GM19328 (cell line): Measurements from ENCODE around the gene PCYOX1L.

Experiments
- ATAC-seq: cut with Tn5 transposase; IDR thresholded peaks from one replicate; pipeline ENCODE4 v1.9.1; 2021; ENCODE audit warnings: mild to moderate bottlenecking, moderate library complexity; ENCODE audit not compliant: unreplicated experiment

PCYOX1L gene

DNA sequence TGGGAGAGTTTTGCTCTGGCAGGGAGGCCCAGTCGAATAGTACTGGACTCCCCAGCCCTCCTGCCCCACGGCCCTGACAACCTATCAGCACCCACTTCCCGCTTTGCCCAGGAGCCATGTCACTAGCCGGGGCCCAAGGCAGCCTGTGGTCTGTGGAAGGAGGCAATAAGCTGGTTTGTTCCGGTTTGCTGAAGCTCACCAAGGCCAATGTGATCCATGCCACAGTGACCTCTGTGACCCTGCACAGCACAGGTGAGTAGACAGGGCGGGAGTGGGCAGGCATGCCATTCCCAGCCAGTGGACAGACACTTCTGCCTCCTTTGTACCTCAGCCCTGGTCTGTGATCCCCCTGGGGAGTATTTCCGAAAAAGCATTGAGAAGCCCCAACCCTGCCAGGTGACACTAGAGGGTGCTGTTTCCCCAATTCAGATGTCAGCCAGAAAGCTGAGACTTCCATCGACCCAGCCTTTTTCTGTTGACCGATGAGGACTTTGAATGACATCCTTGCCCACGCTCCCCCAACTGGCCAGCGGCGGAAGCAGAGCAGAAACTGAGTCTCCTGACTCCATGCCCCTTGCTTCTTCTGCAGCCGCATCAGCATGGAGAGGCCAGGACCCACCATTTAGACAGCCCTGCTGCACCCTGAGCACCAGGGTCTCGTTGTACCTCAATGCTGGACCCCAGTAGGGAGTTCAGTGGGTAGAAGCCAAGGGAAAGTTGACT, 9.6 kb downstream of the PCYOX1L start:
- ATAC-seq: no peak

DNA sequence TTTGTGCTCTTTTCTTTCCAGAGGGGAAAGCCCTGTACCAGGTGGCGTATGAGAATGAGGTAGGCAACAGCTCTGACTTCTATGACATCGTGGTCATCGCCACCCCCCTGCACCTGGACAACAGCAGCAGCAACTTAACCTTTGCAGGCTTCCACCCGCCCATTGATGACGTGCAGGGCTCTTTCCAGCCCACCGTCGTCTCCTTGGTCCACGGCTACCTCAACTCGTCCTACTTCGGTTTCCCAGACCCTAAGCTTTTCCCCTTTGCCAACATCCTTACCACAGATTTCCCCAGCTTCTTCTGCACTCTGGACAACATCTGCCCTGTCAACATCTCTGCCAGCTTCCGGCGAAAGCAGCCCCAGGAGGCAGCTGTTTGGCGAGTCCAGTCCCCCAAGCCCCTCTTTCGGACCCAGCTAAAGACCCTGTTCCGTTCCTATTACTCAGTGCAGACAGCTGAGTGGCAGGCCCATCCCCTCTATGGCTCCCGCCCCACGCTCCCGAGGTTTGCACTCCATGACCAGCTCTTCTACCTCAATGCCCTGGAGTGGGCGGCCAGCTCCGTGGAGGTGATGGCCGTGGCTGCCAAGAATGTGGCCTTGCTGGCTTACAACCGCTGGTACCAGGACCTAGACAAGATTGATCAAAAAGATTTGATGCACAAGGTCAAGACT, 10.3 kb downstream of the PCYOX1L start:
- ATAC-seq: no peak

DNA sequence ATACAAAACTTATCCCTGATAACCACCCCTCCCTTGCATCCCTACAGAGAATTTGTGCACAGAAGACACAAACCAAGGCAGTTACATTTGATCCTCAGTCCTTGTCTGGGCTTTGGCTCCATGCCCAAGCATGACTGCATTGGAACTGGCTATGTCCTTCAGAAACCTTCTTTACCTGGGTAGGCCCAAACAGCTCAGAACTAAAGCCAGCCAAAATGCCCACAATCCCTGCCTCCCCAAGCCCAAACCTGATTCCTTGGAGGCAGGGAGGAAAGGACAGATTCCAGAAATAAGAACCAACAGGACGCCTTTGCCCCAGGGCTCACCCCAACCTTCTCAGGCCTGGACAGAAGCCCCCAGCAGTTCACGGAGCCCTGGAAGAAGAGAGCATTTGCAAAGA, 13.0 kb downstream of the PCYOX1L start:
- no peak for ATAC-seq

DNA sequence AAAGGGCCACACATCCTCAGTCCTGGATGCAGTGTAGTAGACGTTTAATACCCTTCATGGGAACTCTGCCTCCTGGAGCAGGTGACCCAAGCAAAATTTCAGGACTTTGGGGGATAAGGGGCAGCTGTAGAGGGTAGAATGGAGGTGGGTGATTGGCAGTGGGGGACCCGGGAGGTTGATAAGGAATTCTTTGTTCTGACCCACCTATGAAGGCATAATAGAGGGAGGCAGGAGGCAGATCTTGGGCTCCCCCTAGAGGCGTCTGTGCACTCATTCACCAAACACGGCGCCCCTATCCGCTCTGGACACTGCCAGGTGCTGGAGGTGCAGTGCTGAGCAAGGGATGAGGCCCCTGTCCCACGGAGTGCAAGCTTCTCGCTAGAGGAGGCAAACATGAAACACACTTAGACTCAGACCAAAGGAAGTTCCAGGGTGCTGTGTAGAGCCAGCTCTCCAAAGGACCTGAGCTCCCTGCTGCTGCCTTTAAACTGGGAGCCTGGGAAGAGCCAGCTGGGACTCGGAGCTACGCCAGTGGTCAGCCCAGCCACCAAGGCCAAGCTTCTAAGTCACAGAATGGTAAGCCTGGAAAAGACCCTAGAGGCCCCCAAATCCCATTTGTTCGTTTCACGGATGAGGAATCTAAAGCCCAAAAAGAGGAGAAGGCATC, 13.6 kb downstream of the PCYOX1L start:
- ATAC-seq: peak; percentile 78

DNA sequence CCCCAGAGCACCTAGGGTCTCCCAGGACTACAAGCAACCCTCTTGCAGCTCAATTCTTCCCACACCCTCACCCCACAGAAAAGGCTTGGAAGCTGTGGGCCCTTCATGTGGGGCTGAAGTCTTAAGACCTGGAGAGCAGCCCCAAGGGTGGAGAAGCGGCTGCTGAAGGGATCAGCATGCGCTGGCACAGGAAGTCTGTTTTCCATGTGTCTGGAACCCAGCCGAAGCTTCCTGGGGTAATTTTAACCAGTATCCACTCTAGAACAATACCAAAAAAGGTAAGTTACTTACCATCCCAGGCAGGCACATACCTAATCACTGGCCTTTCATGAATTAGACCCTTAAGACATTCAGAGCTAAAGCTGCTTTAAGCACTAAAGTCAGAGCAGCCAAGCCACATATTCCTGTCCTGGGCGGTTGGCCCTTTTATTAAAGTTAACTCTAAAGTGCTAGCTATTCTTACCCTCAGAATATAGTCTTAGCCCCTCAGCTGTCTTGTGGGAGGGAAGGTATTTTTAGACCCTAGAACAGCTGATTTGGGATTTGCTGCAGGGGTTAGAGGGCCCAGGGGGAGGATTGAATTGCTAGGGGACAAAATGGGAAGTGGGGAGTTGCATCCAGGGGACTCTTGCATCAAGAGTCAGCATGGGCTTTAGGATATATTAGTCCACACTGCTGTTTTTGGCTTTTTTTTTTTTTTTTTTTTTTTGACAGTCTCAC, 14.4 kb downstream of the PCYOX1L start:
- ATAC-seq: no peak

DNA sequence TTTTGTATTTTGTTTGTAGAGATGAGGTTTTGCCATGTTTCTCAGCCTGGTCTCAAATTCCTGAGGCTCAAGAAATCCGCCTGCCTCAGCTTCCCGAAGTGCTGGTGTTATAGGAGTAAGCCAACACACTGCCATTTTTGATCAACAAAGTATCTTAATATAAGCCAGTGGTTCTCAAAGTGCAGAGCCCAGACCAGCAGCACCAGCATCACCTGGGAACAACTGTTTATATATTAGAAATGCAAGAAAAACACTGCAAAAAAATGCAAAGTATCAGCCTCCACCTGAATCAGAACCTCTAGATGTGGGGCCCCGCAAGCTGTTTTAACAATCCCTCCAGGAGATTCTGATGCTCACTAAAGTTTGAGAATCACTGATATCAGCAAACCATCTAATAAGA, 15.1 kb downstream of the PCYOX1L start:
- ATAC-seq: no peak

DNA sequence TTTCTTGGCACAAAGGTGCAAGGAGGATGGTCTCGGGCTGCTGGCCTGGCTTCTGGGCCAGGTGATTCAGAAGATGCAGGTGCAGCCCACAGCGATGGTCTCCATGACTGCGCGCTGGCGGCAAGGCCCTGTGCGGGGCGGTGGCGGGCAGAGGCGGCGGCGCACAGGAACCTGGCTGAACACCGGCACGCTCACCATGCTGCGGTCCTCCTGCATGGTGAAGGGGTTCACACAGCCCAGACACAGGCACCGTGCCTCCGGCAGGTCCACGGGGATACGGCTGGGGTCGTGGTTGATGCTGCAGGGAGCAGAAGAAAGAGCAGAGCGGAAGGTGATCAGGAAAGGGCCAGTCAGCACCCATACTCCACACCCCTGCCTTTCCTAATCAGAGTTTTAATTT, 16.5 kb downstream of the PCYOX1L start:
- no peak for ATAC-seq

DNA sequence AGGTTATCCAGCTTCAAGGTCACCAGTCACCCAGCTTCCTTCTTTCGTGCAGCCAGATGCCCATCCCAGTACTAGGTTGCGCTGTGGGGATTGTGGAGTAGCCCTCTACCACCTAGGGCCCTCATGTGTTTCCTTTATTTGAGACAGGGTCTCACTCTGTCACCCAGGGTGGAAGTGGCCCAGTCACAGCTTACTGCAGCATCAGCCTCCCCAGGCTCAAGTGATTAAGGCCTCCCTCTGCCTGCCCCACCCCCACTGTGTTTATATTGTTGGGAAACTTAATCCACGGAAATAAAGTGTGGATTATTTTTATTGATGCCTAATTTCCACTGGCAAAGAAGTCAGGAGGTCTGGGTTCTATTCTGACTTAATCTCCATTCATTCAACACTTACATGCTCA, 17.0 kb downstream of the PCYOX1L start:
- no peak for ATAC-seq

DNA sequence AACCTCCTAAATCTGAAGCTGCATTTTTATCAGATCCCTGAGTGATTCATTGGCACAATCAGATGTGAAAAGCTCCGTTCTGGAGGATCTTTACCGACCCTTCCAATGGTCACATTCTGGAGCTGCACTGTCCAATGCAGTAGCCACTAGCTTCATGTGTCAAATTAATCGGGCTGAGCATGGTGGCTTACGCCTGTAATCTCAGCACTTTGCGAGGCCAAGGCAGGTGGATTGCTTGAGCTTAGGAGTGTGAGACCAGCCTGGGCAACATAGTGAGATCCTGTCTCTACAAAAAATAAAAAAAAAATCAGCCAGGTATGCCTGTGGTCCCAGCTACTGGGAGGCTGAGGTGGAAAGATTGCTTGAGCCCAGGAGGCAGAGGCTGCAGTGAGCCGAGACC, 17.6 kb downstream of the PCYOX1L start:
- ATAC-seq: no peak

DNA sequence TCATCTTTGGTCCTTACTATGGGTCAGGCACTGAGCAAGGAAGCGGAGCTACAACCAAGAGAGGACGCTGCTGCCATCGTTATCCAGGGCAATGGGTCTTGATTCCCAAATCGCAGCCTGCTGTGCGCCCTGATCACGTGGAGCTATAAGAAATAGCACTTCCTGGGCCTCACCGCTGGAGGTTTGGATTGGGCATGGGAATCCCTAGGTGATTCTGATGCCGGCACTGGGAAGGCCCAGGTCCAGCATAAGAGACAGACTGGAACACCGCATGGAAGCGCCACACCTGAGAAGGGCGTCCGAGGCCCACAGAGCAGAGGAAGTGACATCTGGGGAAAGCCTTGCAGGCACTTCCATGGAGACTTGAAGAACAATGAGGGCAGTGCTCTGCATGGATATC, 18.3 kb downstream of the PCYOX1L start:
- no peak for ATAC-seq

DNA sequence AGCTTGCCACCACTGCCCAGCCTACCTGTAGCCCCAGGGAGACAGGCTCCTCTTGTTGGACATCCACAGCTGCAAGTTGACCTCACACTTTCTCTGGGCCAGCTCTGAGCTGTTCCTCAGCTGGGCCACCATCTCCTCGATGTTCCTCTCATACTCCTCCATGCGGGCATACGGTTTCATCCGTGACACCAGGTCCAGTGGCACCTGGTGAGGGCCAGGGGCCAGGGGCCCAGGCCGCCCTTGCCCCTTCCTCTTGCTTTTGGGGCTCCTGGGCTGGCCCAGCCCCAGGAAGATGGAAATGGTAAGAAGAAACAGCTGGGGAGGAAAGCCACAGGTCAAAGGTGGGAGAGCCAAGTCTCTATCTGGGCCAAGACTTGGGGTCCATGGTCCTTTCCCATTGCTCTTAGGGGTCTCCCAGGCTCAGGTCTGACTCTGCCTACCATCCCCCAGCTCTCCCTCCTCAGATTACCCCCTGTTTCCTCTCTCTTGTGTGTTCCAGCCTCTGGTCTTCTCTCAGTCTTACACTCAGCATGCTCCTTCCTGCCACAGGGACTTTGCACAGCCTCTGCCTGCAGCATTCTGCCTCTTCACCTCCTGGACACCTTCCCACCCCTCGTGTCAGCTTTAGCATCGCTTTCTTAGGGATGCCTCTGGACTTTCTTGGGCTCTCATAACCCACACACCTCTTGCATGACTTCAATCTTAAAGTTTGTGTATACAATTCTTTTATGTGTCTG, 19.0 kb downstream of the PCYOX1L start:
- ATAC-seq: no peak

DNA sequence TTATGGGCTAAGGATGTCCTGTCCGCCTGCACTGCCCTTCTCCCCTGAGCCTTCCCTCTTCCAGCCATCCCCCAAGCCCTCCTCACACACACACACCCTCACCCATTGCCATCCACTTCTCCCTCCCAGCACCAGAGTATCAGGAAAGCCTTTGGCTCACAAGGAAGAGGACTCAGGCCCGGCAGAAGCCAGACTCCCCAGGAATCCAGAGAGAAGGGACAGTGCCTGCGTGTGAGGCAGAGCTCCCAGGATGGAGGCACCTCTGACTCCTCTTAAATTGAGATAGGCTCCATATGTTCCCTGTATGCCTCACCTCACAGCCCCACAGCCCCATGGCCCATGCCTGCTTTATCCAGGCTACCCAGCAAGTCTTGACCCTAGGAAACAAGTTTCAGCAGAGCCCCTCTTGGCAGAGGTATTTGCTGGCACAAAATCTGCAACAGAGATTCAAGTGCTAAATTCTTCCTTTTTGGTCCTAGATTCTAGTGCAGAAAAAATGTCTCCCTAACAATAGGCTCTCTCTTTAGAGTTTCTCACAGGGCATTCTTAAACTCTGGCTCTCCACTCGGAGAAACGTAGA, 20.5 kb downstream of the PCYOX1L start:
- no peak for ATAC-seq

DNA sequence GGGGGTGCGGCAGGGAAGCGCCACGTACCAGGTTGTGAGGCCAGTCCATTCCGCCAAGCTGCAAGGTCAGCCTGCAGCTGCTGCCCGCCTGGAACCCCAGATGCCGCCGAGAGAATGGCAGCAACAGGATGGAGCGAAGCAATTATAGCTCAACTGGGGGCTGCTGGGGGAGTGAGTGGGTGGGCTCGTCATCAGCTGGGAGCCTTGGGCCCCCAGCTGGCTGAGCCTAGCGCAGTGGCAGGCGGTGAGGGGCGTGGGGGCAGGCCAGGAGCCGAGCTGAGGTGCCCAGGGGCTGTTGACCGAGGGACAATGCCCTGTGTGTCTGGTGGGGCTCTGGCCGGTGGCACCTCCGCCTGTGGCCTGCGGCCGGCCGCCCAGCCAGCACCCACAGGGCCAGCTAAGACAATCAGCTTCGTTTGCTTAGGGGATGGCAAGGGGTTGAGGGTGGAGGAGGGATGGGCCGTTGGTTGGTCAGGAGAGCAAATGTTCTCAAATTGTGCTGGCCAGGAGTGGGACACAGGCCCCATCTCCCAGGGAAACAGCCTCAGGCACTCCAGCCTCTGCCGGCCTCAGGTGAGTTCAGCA, 21.4 kb downstream of the PCYOX1L start, which contains the start of gene IL17B:
Gene IL17B (minus strand): TSS at position 116 of the 585 bp plus-strand sequence. CDS start 67 bp downstream, at position 49.
- ATAC-seq: no peak

DNA sequence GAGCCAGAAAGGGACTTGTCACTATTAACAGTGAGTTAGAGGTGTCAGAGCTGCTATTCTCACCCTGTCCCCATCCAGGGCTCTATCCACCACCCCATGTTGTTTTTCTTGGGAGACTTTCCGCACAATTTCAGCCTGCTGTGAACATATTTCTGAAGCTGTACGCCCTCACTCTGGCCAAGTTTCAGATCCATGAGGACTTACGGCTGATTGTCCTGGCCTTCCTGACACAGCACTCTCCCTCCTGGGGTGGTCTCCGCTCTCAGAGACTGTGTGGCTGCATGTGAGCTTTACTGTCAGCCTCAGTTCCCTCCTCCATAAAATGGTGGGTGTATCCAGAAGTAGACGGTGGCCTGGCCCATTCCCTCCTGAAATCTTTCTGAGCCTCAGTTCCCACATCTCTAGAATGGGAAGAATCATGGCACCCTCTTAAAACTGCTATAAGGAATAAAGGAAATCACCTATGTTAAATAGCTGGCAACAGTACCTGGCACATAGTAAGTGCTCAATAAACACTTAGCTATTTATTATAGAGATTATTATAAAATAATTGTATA, 22.1 kb downstream of the PCYOX1L start:
- ATAC-seq: no peak

DNA sequence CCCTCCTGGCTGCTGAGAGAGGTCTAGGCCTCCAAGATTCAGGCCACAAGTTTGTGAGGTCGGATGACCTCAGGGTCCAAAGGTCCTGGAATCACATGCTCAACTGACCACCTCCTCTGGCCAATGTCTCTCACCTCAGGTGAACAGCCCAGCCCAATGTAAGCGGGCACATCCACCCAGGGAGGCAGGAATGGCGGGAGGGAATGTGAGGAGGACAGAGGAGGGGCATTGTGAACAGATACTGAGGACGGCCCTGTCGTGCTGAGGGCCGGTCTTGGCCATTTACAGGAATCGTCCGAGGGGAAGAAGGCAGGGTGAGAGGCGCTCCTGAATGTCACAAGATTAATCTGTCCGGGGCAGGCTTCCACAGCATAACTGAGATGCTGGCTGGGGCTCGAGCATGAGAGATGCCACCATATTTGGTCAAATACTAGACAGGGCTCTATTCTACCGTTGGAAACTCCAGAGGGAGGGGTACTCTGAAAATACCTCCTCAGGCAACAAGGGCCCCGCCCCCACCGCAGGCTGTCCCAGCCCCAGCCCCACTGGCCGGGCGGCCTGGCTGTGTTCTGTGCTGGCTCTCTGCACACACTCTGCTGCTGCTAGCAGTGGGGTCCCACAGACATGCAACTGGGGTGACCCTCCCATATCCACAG, 22.7 kb downstream of the PCYOX1L start:
- no peak for ATAC-seq

DNA sequence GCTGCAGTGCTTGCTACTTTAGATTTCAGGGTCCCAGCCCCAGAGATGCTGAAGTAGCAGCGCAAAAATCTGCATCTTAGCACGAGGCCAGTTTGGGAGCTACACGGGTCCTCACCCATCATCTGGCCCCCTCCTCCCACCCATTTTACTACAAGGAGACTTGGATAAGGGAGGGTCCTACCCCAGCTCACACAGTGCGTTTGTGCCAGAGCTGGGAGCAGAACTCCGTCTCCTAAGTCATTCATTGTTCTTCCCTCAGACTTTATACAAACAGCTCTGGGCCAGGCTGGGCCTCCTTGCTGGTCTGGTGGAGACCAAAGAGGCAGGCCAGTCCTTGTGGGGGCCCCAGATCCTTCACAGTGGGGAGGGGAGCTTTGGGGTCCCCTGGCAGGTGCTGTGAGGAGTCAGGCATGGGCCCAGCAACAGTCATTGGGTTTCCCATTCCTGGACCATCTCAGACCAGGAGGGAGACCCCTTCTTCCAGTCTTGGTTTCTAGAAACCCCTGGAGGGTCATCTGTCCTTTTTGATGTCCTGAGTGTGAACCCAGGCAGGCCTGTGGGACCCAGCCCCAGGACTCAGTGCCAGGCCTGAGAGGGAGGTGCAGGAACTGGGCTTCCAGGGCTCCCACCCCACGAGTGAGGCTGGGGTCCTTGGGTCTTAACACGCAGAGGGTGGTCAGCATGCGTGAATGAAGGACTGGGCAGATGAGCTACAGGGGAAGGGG, 23.6 kb downstream of the PCYOX1L start:
- ATAC-seq: no peak

DNA sequence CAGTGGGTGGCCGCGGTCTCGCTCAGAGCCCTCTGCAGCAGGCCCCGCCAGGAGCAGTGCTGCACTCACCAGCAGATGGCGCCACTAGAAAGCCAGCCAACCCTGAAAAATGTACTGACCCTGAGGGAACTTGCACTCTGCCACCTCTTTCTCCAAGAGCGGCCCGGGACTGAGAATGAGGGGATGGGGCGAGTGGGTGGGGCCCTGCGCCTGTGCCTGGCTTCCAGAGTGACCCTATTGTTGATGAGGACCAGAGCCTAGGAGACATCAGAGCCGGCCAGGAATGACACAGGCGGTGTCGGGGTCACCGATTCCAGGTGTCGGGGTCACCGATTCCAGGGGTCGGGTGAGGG, 24.1 kb downstream of the PCYOX1L start:
- ATAC-seq: no peak

DNA sequence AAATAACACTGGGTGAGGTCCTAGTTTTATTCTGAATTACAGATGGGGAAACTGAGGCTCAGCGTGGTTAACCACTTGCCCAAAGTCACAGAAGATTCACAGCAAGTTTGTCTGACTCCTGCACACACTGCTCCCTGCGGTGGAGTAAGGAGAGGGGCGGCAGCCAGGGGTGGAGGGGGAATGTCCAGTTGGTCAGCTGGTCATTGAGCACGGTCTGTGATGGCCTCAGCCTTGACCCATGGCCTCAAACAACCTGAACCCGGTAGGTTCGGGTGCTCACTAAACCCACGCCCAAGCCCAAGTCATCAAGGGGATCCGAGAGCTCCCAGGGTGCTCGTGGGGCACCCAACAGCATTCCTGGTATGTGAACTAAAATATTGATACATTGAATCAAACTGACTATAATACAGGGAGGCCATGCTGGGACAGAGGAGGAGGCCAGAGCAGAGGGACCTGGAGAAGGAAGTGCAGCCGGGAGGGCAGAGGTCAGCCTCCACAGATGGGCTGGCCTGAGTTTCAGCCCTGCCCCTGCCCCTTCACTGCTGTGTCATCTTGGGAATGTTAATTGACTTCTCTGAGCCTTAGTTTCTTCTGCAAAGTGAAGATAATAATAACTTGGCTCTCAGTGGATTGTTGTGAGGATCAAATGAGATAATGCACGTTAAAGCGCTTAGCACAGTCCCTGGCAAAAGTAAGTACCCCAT, 24.8 kb downstream of the PCYOX1L start:
- no peak for ATAC-seq
